CD4-positive, CD25-positive, alpha-beta regulatory T cell (primary cell): ENCODE data around the gene GHDC. TPM values are rescaled to one million over a fixed set of nuclear protein-coding genes. Genes with fewer than 3 reads are reported as not detected.

Experiments used
- ATAC-seq, 2 donors: fragments of 150-1000 bp; cut with Tn5 transposase; one replicate each; pipeline ENCODE4 v1.10.0; 2021; ENCODE audit warnings: low read depth in 2 of 2, moderate number of reproducible peaks in 2 of 2, moderate library complexity in 1 of 2
- DNase-seq, 3 donors: peaks; one replicate each; pipeline versions ENCODE4 v3.0.0 to v3.0.0-alpha.2; 2012 to 2022; ENCODE audit warnings: mixed read lengths in 1 of 3
- H3K27ac ChIP-seq: one replicate; pipeline ENCODE4 v1.7.0; 2013; ENCODE audit warnings: mild to moderate bottlenecking, low read length; ENCODE audit not compliant: insufficient read depth, poor library complexity, severe bottlenecking
- H3K27me3 ChIP-seq: one replicate; pipeline ENCODE4 v1.7.0; 2013; ENCODE audit warnings: low read length; ENCODE audit not compliant: control insufficient read depth, insufficient read depth
- H3K36me3 ChIP-seq: one replicate; pipeline ENCODE4 v1.7.0; 2013; ENCODE audit warnings: mild to moderate bottlenecking, low read length, moderate library complexity; ENCODE audit not compliant: control insufficient read depth, insufficient read depth
- H3K4me1 ChIP-seq: 2 replicates; pipeline ENCODE4 v1.7.0; 2013; ENCODE audit warnings: mild to moderate bottlenecking, low read length; ENCODE audit not compliant: insufficient read depth, control insufficient read depth, poor library complexity, severe bottlenecking
- H3K4me3 ChIP-seq: one replicate; pipeline ENCODE4 v1.7.0; 2013; ENCODE audit warnings: low read depth, mild to moderate bottlenecking, low read length, moderate library complexity
- H3K9me3 ChIP-seq, 2 experiments: 1 replicate in 1 of 2; 2 replicates in 1 of 2; pipeline ENCODE4 v1.7.0; 2013; ENCODE audit warnings: low read length in 2 of 2, mild to moderate bottlenecking in 1 of 2, moderate library complexity in 1 of 2; ENCODE audit not compliant: control insufficient read depth in 2 of 2
- H3K27ac Mint-ChIP-seq, 3 donors: one replicate each; pipeline ENCODE4 v1.8.0; 2020 to 2022; ENCODE audit warnings: mild to moderate bottlenecking in 3 of 3, mixed read lengths in 3 of 3, moderate library complexity in 2 of 3
- H3K27me3 Mint-ChIP-seq: one replicate; pipeline ENCODE4 v1.8.0; 2022; ENCODE audit warnings: mild to moderate bottlenecking, mixed read lengths
- H3K36me3 Mint-ChIP-seq: one replicate; pipeline ENCODE4 v1.8.0; 2020; ENCODE audit warnings: mixed read lengths
- H3K4me1 Mint-ChIP-seq, 4 donors: one replicate each; pipeline ENCODE4 v1.8.0; 2020 to 2022; ENCODE audit warnings: mixed read lengths in 4 of 4, mild to moderate bottlenecking in 1 of 4
- H3K4me3 Mint-ChIP-seq, 4 donors: one replicate each; pipeline ENCODE4 v1.8.0; 2020 to 2022; ENCODE audit warnings: mild to moderate bottlenecking in 4 of 4, mixed read lengths in 4 of 4, moderate library complexity in 3 of 4
- H3K9me3 Mint-ChIP-seq, 7 donors: one replicate each; pipeline ENCODE4 v1.8.0; 2020 to 2022; ENCODE audit warnings: mixed read lengths in 7 of 7, mild to moderate bottlenecking in 3 of 7, moderate library complexity in 2 of 7
- polyA plus RNA-seq, 4 donors: library from polyadenylated mRNA; unstranded; fragments of 300-500 nt; fragmentation: Illumina TruSeq; gene quantifications; one replicate each; pipeline ENCODE4 v1.2.3, GENCODE V29; 2021
- total RNA-seq: library from RNA; stranded (reverse); gene quantifications from one replicate; pipeline ENCODE4 v1.2.3, GENCODE V29; 2022

Gene GHDC
- total and polyA plus RNA-seq, 5 donors from 2014 or later: 11.1 to 17.8 (median 13.4) TPM

DNA sequence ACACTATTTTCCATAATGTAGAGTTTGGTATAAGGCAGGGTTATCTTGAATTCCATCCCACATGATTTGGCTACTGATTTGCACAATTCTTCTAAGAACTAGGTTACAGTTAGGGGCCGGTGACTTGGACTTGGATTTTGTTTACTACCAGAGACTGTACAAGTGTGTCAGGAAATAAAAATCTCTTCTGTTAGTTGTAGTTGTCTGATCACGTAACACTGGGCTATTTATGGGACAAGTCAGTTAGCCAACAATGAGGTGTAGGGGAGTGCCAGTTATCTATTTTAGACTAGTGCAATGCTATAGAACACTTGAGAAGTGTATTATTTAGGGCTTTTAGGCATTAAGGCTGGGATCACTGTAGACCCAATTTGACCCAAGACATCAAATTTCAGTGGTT, 39.7 kb upstream of the GHDC start:
- ATAC-seq (no peak), DNase-seq (no peak)
- Histone ChIP-seq H3K4me3 (no peak overlapping the region), H3K36me3 (peaks cover 8% of the 10 kb centered on the region), H3K9me3 (no peaks in the 10 kb centered on the region), H3K4me1 (peaks cover 7% of the 10 kb centered on the region), H3K27ac (no peak overlapping the region), H3K27me3 (no peaks in the 10 kb centered on the region)
- Mint-ChIP-seq H3K36me3 (peaks cover 6% of the 10 kb centered on the region), H3K4me1 (peaks cover 25 to 63% (median 44%) of the 10 kb centered on the region in 4 donors), H3K27ac (peak overlapping the region; percentile 38 to 85 (median 52)), H3K9me3 (no peaks in the 10 kb centered on the region), H3K4me3 (no peak overlapping the region), H3K27me3 (no peaks in the 10 kb centered on the region)

DNA sequence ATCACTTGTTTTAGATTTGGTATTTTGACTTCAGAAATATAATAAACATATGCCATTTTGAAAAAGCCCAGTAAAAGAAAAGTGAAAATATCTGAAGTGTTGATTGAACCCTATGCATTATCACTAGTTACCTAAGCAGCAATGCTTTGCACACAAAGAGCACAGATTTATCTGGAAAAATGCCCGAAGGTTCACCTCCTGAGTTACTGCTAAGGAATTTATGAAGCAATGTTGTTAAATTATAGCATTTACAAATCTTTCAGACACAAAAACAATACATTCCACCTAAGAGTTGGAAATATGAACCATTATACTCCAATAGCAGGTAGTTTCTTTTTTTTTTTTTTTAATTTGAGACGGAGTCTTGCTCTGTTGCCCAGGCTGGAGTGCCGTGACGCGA, 38.9 kb upstream of the GHDC start:
- H3K4me3 Mint-ChIP-seq: no peak overlapping the region
- peaks cover 25 to 72% (median 44%) of the 10 kb centered on the region in 4 donors for H3K4me1 Mint-ChIP-seq
- ATAC-seq (no peak), DNase-seq (no peak)
- peak overlapping the region in 1 of 3 donors; percentile 41 for H3K27ac Mint-ChIP-seq
- no peaks in the 10 kb centered on the region for H3K27me3 Mint-ChIP-seq
- no peaks in the 10 kb centered on the region for H3K9me3 Mint-ChIP-seq
- H3K36me3 ChIP-seq: peaks cover 14% of the 10 kb centered on the region
- H3K27ac ChIP-seq: no peak overlapping the region
- H3K4me3 ChIP-seq: no peak overlapping the region
- H3K36me3 Mint-ChIP-seq: peaks cover 9% of the 10 kb centered on the region
- H3K27me3 ChIP-seq: no peaks in the 10 kb centered on the region
- H3K9me3 ChIP-seq: no peaks in the 10 kb centered on the region
- H3K4me1 ChIP-seq: peaks cover 7% of the 10 kb centered on the region

DNA sequence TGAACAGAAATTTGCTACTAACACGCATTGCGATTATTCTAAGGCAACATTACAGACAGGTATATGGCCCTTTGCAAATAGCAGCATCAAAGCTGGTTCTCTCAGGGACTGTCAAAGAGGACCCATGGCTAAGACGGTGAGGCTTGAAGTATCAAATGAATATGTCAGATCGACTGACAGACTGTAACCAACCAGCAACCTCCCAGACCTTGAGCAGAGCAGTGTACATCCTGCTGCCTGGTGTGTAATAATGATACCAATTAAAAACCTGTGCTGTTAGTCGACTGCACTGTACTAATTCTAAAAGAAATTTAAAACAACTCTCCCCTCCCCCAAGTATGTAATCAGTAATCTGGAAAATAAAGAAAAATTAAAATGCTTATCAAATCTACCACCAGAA, 35.9 kb upstream of the GHDC start:
- ATAC-seq: peak; percentile 67 to 75
- Histone ChIP-seq H3K4me3 (no peak overlapping the region), H3K36me3 (peaks cover 37% of the 10 kb centered on the region), H3K27me3 (no peaks in the 10 kb centered on the region), H3K9me3 (no peaks in the 10 kb centered on the region), H3K27ac (no peak overlapping the region), H3K4me1 (peaks cover 3% of the 10 kb centered on the region)
- peak in 1 of 3 donors; percentile 65 for DNase-seq
- Mint-ChIP-seq H3K4me3 (peak overlapping the region in 1 of 4 donors; percentile 65), H3K36me3 (peaks cover 16% of the 10 kb centered on the region), H3K27me3 (no peaks in the 10 kb centered on the region), H3K4me1 (peaks cover 12 to 54% (median 32%) of the 10 kb centered on the region in 4 donors), H3K27ac (peak overlapping the region; percentile 21 to 86 (median 65)), H3K9me3 (no peaks in the 10 kb centered on the region)

DNA sequence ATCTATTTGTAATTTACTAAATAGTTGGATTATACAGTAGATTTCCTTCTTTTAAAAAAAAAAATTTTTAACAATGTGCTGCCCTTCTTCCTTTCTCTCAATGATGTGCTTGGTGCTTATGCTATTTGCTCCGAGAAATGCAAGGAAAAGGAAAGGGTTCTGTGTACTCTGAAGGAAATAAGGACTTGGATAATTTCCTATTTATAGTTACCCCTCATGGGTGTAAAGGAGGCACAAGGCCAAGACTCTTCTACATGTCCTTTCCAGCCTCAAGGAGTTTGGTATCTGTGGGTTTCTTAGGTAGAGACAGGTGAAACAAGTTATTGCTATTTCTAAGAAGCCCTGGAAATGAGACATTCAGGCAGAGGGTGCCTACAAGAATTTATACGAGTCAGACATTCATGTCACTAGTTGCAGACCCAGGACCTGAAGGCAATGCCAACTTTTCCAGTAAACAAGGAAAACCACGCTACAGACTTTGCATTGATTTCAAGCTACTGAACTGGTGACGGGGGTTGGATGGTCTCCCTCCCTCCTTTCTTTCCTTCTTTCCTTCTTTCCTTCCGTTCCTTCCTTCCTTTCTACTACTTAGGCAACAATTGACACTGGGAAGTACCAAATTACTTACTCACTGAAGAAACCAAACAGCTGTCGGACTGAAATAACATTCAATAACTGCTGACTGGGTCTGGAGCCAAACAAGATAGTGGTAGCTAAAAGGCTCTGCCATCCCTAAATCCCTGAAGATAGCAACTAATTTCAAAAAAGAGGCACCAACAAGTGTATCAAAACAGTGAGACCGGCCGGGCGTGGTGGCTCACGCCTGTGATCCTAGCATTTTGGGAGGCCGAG, 33.8 kb upstream of the GHDC start:
- DNase-seq (no peak), ATAC-seq (no peak)
- Mint-ChIP-seq H3K27ac (peak overlapping the region; percentile 15 to 97 (median 23)), H3K4me3 (no peak overlapping the region), H3K27me3 (no peaks in the 10 kb centered on the region), H3K36me3 (peaks cover 23% of the 10 kb centered on the region), H3K9me3 (no peaks in the 10 kb centered on the region), H3K4me1 (peaks cover 0 to 33% (median 18%) of the 10 kb centered on the region in 4 donors)
- H3K27ac ChIP-seq: no peak overlapping the region
- H3K27me3 ChIP-seq: no peaks in the 10 kb centered on the region
- H3K36me3 ChIP-seq: peaks cover 57% of the 10 kb centered on the region
- no peak overlapping the region for H3K4me3 ChIP-seq
- peaks cover 3% of the 10 kb centered on the region for H3K4me1 ChIP-seq
- no peaks in the 10 kb centered on the region for H3K9me3 ChIP-seq

DNA sequence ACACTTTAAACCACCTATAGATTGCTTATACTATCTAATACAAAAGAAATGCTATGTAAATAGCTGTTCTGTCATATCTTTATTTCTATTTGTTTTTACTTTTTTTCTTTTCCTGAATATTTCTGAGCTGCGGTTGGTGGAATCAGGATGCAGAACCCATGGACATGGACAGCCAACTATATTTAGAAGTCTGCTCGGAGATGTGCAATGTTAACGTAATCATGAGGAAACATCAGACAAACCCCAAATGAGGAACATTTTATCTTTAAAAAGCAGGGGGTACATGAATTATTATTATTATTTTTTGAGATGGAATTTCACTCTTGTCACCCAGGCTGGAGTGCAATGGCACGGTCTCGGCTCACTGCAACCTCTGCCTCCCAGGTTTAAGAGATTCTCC, 31.4 kb upstream of the GHDC start:
- peaks cover 30% of the 10 kb centered on the region for H3K36me3 Mint-ChIP-seq

DNA sequence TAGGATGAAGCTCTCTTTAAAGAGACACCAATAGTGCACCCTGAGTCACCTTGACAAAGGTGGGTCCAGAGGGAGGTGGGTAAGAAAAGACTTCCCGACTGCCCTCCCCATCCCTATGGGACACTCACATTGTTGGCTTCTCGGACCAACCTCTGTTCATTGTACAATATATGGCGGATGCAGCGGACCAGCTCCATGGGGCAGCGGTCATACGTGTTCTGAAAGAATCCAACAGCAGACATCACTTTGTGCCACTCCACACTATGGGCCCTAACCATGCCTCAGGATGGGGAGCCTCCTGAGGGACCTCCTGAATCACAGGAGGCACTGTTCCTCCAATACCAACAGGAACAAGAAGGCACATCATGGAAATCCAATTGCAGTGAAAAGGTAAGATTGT, 30.4 kb upstream of the GHDC start:
- no peak overlapping the region for H3K4me3 Mint-ChIP-seq
- DNase-seq (no peak), ATAC-seq (no peak)
- H3K27me3 Mint-ChIP-seq: no peaks in the 10 kb centered on the region
- Histone ChIP-seq H3K27ac (no peak overlapping the region), H3K4me3 (no peak overlapping the region), H3K9me3 (no peaks in the 10 kb centered on the region), H3K36me3 (peaks cover 67% of the 10 kb centered on the region), H3K27me3 (no peaks in the 10 kb centered on the region), H3K4me1 (no peaks in the 10 kb centered on the region)
- H3K9me3 Mint-ChIP-seq: no peaks in the 10 kb centered on the region
- peaks cover 24% of the 10 kb centered on the region for H3K36me3 Mint-ChIP-seq
- H3K27ac Mint-ChIP-seq: peak overlapping the region in 1 of 3 donors; percentile 54
- H3K4me1 Mint-ChIP-seq: peaks cover 0 to 17% (median 10%) of the 10 kb centered on the region in 4 donors

More for the DNA sequence above, 31.4 kb upstream of the GHDC start:
- Mint-ChIP-seq H3K4me3 (peak overlapping the region in 1 of 4 donors; percentile 43), H3K27ac (peak overlapping the region in 1 of 3 donors; percentile 54), H3K4me1 (peaks cover 8 to 26% (median 15%) of the 10 kb centered on the region in 4 donors), H3K27me3 (no peaks in the 10 kb centered on the region), H3K9me3 (no peaks in the 10 kb centered on the region)
- ATAC-seq (no peak), DNase-seq (no peak)
- no peak overlapping the region for H3K27ac ChIP-seq
- H3K36me3 ChIP-seq: peaks cover 68% of the 10 kb centered on the region
- H3K9me3 ChIP-seq: no peaks in the 10 kb centered on the region
- H3K27me3 ChIP-seq: no peaks in the 10 kb centered on the region
- H3K4me3 ChIP-seq: no peak overlapping the region
- peaks cover 2% of the 10 kb centered on the region for H3K4me1 ChIP-seq

DNA sequence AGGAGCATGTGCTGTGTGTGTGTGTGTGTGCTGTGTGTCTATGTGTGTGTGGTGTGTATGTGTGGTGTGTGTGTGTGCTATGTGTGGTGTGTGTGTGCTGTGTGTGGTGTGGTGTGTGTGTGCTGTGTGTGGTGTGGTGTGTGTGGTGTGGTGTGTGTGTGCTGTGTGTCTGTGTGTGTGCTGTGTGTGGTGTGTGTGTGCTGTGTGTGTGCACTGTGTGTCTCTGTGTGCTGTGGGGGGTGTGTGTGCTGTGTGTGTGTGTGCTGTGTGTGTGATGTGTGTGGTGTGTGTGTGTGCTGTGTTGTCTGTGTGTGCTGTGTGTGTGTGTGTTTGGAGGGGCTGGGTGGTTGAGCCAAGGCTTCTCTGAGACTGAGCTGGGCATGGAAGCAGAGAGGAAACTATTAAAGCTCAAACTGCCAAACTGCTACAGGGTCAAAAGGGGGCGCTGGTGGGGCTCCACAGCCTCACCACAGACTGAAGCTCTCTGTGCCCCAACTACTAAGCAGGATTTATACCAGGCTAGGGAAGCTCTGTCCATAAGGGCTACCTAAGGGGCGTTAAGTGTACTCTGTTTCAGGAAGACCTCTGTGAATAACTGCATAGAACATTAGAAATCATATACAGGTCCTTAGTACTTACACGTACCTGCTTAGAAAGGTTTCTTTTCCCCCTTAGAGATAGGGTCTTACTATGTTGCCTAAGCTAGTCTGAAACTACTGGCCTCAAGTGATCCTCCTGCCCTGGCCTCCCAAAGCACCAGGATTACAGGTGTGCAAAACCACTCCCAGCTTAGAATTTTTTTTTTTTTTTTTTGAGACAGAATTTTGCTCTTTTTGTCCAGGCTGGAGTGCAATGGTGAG, 27.8 kb upstream of the GHDC start:
- DNase-seq (peak; percentile 31 to 79 (median 67)), ATAC-seq (peak; percentile 85 to 88)
- Mint-ChIP-seq H3K27ac (peak overlapping the region; percentile 54 to 89 (median 60)), H3K27me3 (no peaks in the 10 kb centered on the region), H3K4me1 (peaks cover 0 to 9% (median 7%) of the 10 kb centered on the region in 4 donors), H3K36me3 (peaks cover 26% of the 10 kb centered on the region), H3K4me3 (peak overlapping the region in 1 of 4 donors; percentile 24), H3K9me3 (no peaks in the 10 kb centered on the region)
- no peaks in the 10 kb centered on the region for H3K4me1 ChIP-seq
- no peak overlapping the region for H3K4me3 ChIP-seq
- peaks cover 60% of the 10 kb centered on the region for H3K36me3 ChIP-seq
- no peaks in the 10 kb centered on the region for H3K9me3 ChIP-seq
- H3K27ac ChIP-seq: no peak overlapping the region
- H3K27me3 ChIP-seq: no peaks in the 10 kb centered on the region
